Measurements from ENCODE around the gene C3orf52. TPM values are rescaled to one million over a fixed set of nuclear protein-coding genes. Genes with fewer than 3 reads are reported as not detected.
A peak's percentile ranks its signal among the peaks of the same experiment; 100 is the strongest.

The C3orf52 gene
- total RNA-seq, 1 donor from 2014 or later = 1.4 TPM

- Mint-ChIP-seq H3K27ac (ENCODE audit: unreplicated experiment) (peak overlapping the region; percentile 5), H3K9me3 (ENCODE audit: unreplicated experiment) (no peaks in the 10 kb centered on the region), H3K4me1 (ENCODE audit: low read depth, unreplicated experiment) (peaks cover 12% of the 10 kb centered on the region), H3K36me3 (ENCODE audit: unreplicated experiment) (no peaks in the 10 kb centered on the region), H3K27me3 (ENCODE audit: unreplicated experiment) (peaks cover 4% of the 10 kb centered on the region), H3K4me3 (ENCODE audit: unreplicated experiment) (no peak overlapping the region)
- no peak for DNase-seq
- no peak for TF ChIP-seq CTCF (IDR thresholded peaks at IDR 0.05; ENCODE audit: partially characterized antibody, unreplicated experiment)
These were observed 4.8 kb downstream of the C3orf52 start for GRCh38 chr3:112090887-112091586.

GRCh38 chr3:112092496-112093179 lies 6.4 kb downstream of the C3orf52 start:
- Mint-ChIP-seq H3K4me3 (ENCODE audit: unreplicated experiment) (no peak overlapping the region), H3K4me1 (ENCODE audit: low read depth, unreplicated experiment) (peaks cover 10% of the 10 kb centered on the region), H3K27me3 (ENCODE audit: unreplicated experiment) (peaks cover 2% of the 10 kb centered on the region), H3K27ac (ENCODE audit: unreplicated experiment) (no peak overlapping the region), H3K9me3 (ENCODE audit: unreplicated experiment) (no peaks in the 10 kb centered on the region), H3K36me3 (ENCODE audit: unreplicated experiment) (no peaks in the 10 kb centered on the region)
- TF ChIP-seq CTCF (IDR thresholded peaks at IDR 0.05; ENCODE audit: partially characterized antibody, unreplicated experiment) = no peak
- DNase-seq = no peak

- peaks cover 2% of the 10 kb centered on the region for H3K27me3 Mint-ChIP-seq (ENCODE audit: unreplicated experiment)
- H3K27ac Mint-ChIP-seq (ENCODE audit: unreplicated experiment) = no peak overlapping the region
- DNase-seq = no peak
- no peaks in the 10 kb centered on the region for H3K9me3 Mint-ChIP-seq (ENCODE audit: unreplicated experiment)
- H3K4me3 Mint-ChIP-seq (ENCODE audit: unreplicated experiment) = no peak overlapping the region
- no peak for TF ChIP-seq CTCF (IDR thresholded peaks at IDR 0.05; ENCODE audit: partially characterized antibody, unreplicated experiment)
- no peaks in the 10 kb centered on the region for H3K36me3 Mint-ChIP-seq (ENCODE audit: unreplicated experiment)
- H3K4me1 Mint-ChIP-seq (ENCODE audit: low read depth, unreplicated experiment) = peaks cover 10% of the 10 kb centered on the region
These were observed 7.0 kb downstream of the C3orf52 start for GRCh38 chr3:112093180-112093522.

GRCh38 chr3:112095731-112096130 lies 9.5 kb downstream of the C3orf52 start:
- Mint-ChIP-seq H3K9me3 (ENCODE audit: unreplicated experiment) (no peaks in the 10 kb centered on the region), H3K36me3 (ENCODE audit: unreplicated experiment) (no peaks in the 10 kb centered on the region), H3K4me1 (ENCODE audit: low read depth, unreplicated experiment) (peaks cover 5% of the 10 kb centered on the region), H3K4me3 (ENCODE audit: unreplicated experiment) (no peak overlapping the region), H3K27ac (ENCODE audit: unreplicated experiment) (no peak overlapping the region), H3K27me3 (ENCODE audit: unreplicated experiment) (no peaks in the 10 kb centered on the region)
- no peak for TF ChIP-seq CTCF (IDR thresholded peaks at IDR 0.05; ENCODE audit: partially characterized antibody, unreplicated experiment)
- no peak for DNase-seq

GRCh38 chr3:112096176-112096575 lies 10.0 kb downstream of the C3orf52 start:
- peaks cover under 1% of the 10 kb centered on the region for H3K4me1 Mint-ChIP-seq (ENCODE audit: low read depth, unreplicated experiment)
- no peak overlapping the region for H3K27ac Mint-ChIP-seq (ENCODE audit: unreplicated experiment)
- TF ChIP-seq CTCF (IDR thresholded peaks at IDR 0.05; ENCODE audit: partially characterized antibody, unreplicated experiment) = no peak
- no peak overlapping the region for H3K4me3 Mint-ChIP-seq (ENCODE audit: unreplicated experiment)
- no peaks in the 10 kb centered on the region for H3K9me3 Mint-ChIP-seq (ENCODE audit: unreplicated experiment)
- no peaks in the 10 kb centered on the region for H3K36me3 Mint-ChIP-seq (ENCODE audit: unreplicated experiment)
- no peaks in the 10 kb centered on the region for H3K27me3 Mint-ChIP-seq (ENCODE audit: unreplicated experiment)
- DNase-seq = no peak

Measured in glutamatergic neuron (in vitro differentiated cells).